Glutamatergic neuron (in vitro differentiated cells): ENCODE results near the gene SAMSN1. TPM values are rescaled to one million over a fixed set of nuclear protein-coding genes. Genes with fewer than 3 reads are reported as not detected.

Experiments used
- DNase-seq: peaks from one replicate; pipeline ENCODE4 v3.0.0; 2022
- H3K27ac Mint-ChIP-seq: one replicate; pipeline ENCODE4 v1.8.0; 2020; ENCODE audit warnings: mild to moderate bottlenecking, mixed read lengths, inconsistent platforms; ENCODE audit not compliant: unreplicated experiment
- H3K27me3 Mint-ChIP-seq: one replicate; pipeline ENCODE4 v1.8.0; 2020; ENCODE audit warnings: mild to moderate bottlenecking, moderate library complexity, mixed read lengths, inconsistent platforms; ENCODE audit not compliant: unreplicated experiment
- H3K36me3 Mint-ChIP-seq: one replicate; pipeline ENCODE4 v1.8.0; 2020; ENCODE audit warnings: mild to moderate bottlenecking, mixed read lengths, inconsistent platforms; ENCODE audit not compliant: unreplicated experiment
- H3K4me1 Mint-ChIP-seq: one replicate; pipeline ENCODE4 v1.8.0; 2020; ENCODE audit warnings: mild to moderate bottlenecking, low read depth, mixed read lengths, inconsistent platforms; ENCODE audit not compliant: unreplicated experiment
- H3K4me3 Mint-ChIP-seq: one replicate; pipeline ENCODE4 v1.8.0; 2020; ENCODE audit warnings: mild to moderate bottlenecking, mixed read lengths, inconsistent platforms; ENCODE audit not compliant: unreplicated experiment
- H3K9me3 Mint-ChIP-seq: one replicate; pipeline ENCODE4 v1.8.0; 2020; ENCODE audit warnings: mild to moderate bottlenecking, moderate library complexity, mixed read lengths, inconsistent platforms; ENCODE audit not compliant: unreplicated experiment
- total RNA-seq: library from RNA; stranded (reverse); fragmentation: NEBNext Ultra II Directional; extraction: Animal tissue kit (Norgen Biotek cat#: 25700); gene quantifications from one replicate; pipeline ENCODE4 v1.2.1, GENCODE V29; 2021; ENCODE audit not compliant: unreplicated experiment
- TF ChIP-seq, protein P1 (sequence below): fragments of 200-600 bp; sonication (generic); IDR thresholded peaks from one replicate; pipeline ENCODE4 v1.5.0; 2021; ENCODE audit not compliant: partially characterized antibody, unreplicated experiment

Gene SAMSN1
- total RNA-seq, 1 donor from 2014 or later: 28.3 TPM

DNA sequence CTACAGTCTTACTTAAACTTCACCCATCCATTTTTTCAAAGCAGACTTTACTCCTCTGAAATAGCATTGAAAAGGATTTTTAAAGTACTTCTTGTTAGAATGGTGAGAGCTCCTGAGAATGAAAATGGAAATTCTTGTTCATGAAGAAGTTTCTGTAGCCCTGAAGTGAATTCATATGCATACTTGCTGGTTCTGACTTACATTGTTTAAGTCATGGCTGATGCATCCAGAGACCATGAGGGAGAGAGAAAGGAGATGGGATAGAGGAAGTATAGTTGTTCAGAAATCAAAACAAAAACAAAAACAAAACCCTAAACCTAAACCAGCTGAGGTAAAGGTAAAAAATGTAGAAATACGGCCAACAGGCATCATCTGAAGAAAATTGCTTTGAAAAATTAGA lies 27.1 kb upstream of the SAMSN1 start:
- Mint-ChIP-seq H3K27ac (no peak overlapping the region), H3K36me3 (no peaks in the 10 kb centered on the region), H3K9me3 (no peaks in the 10 kb centered on the region), H3K27me3 (no peaks in the 10 kb centered on the region), H3K4me3 (no peak overlapping the region), H3K4me1 (no peaks in the 10 kb centered on the region)
- TF ChIP-seq, protein P1, sequence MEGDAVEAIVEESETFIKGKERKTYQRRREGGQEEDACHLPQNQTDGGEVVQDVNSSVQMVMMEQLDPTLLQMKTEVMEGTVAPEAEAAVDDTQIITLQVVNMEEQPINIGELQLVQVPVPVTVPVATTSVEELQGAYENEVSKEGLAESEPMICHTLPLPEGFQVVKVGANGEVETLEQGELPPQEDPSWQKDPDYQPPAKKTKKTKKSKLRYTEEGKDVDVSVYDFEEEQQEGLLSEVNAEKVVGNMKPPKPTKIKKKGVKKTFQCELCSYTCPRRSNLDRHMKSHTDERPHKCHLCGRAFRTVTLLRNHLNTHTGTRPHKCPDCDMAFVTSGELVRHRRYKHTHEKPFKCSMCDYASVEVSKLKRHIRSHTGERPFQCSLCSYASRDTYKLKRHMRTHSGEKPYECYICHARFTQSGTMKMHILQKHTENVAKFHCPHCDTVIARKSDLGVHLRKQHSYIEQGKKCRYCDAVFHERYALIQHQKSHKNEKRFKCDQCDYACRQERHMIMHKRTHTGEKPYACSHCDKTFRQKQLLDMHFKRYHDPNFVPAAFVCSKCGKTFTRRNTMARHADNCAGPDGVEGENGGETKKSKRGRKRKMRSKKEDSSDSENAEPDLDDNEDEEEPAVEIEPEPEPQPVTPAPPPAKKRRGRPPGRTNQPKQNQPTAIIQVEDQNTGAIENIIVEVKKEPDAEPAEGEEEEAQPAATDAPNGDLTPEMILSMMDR: no peak
- no peak for DNase-seq

DNA sequence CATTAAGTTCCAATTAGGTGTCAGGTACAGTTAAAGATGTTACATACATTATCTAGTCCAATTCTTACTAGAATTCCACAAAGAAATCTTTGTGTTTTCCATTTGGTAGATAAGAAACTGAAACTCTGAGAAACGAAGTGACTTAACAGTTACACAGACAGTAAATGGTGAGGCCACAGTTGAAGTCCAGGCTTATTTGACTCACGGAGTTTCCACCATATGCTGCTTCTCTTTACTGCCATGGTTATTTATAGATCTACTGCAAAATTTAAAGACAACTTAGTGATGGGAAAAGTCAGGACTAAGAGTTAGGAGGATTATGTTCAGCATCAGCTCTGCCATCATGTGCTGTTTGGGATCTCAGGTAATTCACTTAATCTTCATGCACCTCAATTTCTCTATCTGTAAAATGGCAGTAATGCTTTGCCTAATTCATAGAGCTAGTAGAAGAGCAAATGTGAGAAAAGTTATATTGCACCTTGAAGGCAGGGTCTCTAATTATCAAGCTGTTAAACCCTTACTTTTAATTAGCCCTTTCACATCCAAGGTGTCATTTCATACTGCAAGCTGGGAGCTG lies 26.2 kb upstream of the SAMSN1 start:
- Mint-ChIP-seq H3K9me3 (no peaks in the 10 kb centered on the region), H3K36me3 (no peaks in the 10 kb centered on the region), H3K27me3 (no peaks in the 10 kb centered on the region), H3K4me3 (no peak overlapping the region), H3K4me1 (no peaks in the 10 kb centered on the region), H3K27ac (no peak overlapping the region)
- TF ChIP-seq, protein P1: no peak
- DNase-seq: no peak

DNA sequence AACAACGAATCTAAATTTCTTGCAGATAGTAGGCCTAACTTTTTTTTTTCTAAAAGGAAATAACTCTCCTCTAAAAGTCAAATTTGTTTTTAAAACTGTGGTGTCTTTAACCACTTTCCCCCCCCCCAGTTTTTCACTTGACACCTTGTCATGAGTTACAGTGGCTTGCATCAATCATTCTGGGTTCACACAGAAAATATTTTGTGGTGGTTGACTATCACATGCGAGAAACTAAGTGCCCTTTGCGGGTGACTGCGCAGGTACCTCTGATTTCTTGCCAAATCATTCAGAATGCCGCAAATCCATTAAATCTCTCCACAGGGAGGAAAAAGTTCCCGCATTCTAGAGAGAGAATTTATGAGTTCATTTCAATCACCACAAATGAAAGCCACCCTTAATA lies 23.8 kb upstream of the SAMSN1 start:
- TF ChIP-seq, protein P1: no peak
- no peaks in the 10 kb centered on the region for H3K4me1 Mint-ChIP-seq
- no peak overlapping the region for H3K27ac Mint-ChIP-seq
- DNase-seq: no peak
- H3K4me3 Mint-ChIP-seq: no peak overlapping the region
- H3K36me3 Mint-ChIP-seq: no peaks in the 10 kb centered on the region
- H3K27me3 Mint-ChIP-seq: no peaks in the 10 kb centered on the region
- H3K9me3 Mint-ChIP-seq: no peaks in the 10 kb centered on the region

DNA sequence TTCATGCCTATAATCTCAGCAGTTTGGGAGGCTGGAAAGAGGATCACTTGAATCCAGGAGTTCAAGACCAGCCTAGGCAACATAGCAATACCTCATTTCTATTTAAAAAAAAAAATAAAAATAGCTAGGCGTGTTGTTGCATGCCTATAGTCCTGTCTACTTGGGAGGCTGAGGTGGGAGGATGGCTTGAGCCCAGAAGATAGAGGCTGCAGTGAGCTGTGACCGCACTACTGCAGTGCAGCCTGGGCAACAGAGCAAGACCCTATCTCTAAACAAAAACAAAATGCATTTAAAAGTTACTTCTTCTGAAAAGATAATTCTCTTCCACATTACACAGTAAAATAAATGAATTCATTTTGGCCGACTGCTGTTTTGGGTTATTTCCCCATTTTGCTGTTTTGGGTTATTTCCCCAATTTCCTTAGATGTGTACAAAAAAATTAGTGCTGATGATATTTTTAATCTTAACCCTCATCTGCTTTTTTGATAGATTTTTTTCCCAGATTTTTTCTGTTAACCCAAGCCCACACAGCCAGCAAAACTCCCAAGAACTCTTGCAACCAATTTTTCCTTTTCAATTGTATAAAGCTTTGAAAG lies 23.0 kb upstream of the SAMSN1 start:
- H3K36me3 Mint-ChIP-seq: no peaks in the 10 kb centered on the region
- H3K27me3 Mint-ChIP-seq: no peaks in the 10 kb centered on the region
- no peaks in the 10 kb centered on the region for H3K4me1 Mint-ChIP-seq
- no peaks in the 10 kb centered on the region for H3K9me3 Mint-ChIP-seq
- DNase-seq: no peak
- TF ChIP-seq, protein P1: no peak
- H3K4me3 Mint-ChIP-seq: no peak overlapping the region
- H3K27ac Mint-ChIP-seq: no peak overlapping the region
